HEK293 (cell line): ENCODE data around the gene TMA16.
"Not testable (repeated sequence)": the region's sequence is repeated elsewhere in the genome, so short reads cannot be mapped to it uniquely, and the experiment has no call there.

ENCODE experiments used
- CTCF ChIA-PET: fragments of 350-600 bp; formaldehyde crosslinking; extraction: SDS; loops from one replicate; lab custom pipeline; 2021; ENCODE audit warnings: antibody characterized with exemption; lab: Yijun Ruan, JAX
- POLR2A ChIA-PET: fragments of 300-600 bp; formaldehyde crosslinking; extraction: SDS; loops from one replicate; lab custom pipeline; 2020; ENCODE audit warnings: antibody characterized with exemption, inconsistent platforms; lab: Yijun Ruan, JAX
- H3K27ac ChIP-seq: fragments of 200-500 bp; sonication (Bioruptor generic); 2 replicates; pipeline ENCODE4 v1.5.1; 2014; ENCODE audit warnings: low read depth, low read length, control low read depth, inconsistent platforms; ENCODE audit errors: extremely low read depth
- H3K36me3 ChIP-seq, 2 experiments: fragments of 200-500 bp in 1 of 2; sonication (Bioruptor generic) in 1 of 2; 1 replicate in 1 of 2; 2 replicates in 1 of 2; pipeline ENCODE4 v1.5.1; 2014 to 2017; ENCODE audit warnings: inconsistent platforms in 2 of 2, low read length in 2 of 2; ENCODE audit not compliant: control insufficient read depth in 2 of 2, insufficient read depth in 1 of 2
- H3K4me1 ChIP-seq: fragments of 200-500 bp; sonication (Bioruptor generic); 2 replicates; pipeline ENCODE4 v1.5.1; 2014; ENCODE audit warnings: mild to moderate bottlenecking, low read length, inconsistent platforms; ENCODE audit not compliant: control insufficient read depth, insufficient read depth
- H3K4me3 ChIP-seq: 2 replicates; pipeline ENCODE4 v1.5.1; 2011; ENCODE audit warnings: low read depth, mild to moderate bottlenecking, control low read depth, low read length, moderate library complexity
- H3K9me3 ChIP-seq: fragments of 200-500 bp; sonication (Bioruptor generic); 2 replicates; pipeline ENCODE4 v1.5.1; 2014; ENCODE audit warnings: low read depth, low read length, inconsistent platforms; ENCODE audit not compliant: control insufficient read depth, insufficient read depth
- IKZF3 ChIP-seq: fragments of 450-650 bp; IDR thresholded peaks from 2 replicates; pipeline ENCODE4 v1.5.0; 2018; ENCODE audit warnings: missing biosample characterization, mild to moderate bottlenecking, missing genetic modification characterization, moderate library complexity
- INSM2 ChIP-seq: fragments of 450-650 bp; formaldehyde crosslinking; IDR thresholded peaks from 2 replicates; pipeline ENCODE4 v1.5.1; 2016; ENCODE audit warnings: missing biosample characterization, missing genetic modification characterization
- ZBTB8A ChIP-seq: fragments of 450-650 bp; formaldehyde crosslinking; IDR thresholded peaks from 2 replicates; pipeline ENCODE4 v1.5.1; 2016; ENCODE audit warnings: missing biosample characterization, missing genetic modification characterization
- ZFP41 ChIP-seq: fragments of 450-650 bp; formaldehyde crosslinking; IDR thresholded peaks from 2 replicates; pipeline ENCODE4 v1.5.1; 2016; ENCODE audit warnings: missing biosample characterization, missing genetic modification characterization, borderline replicate concordance
- ZNF114 ChIP-seq: fragments of 450-650 bp; formaldehyde crosslinking; IDR thresholded peaks from 2 replicates; pipeline ENCODE4 v1.5.0; 2017; ENCODE audit warnings: missing biosample characterization, missing genetic modification characterization
- ZNF140 ChIP-seq: fragments of 450-650 bp; formaldehyde crosslinking; IDR thresholded peaks from 2 replicates; pipeline ENCODE4 v1.5.1; 2016; ENCODE audit warnings: missing biosample characterization, missing genetic modification characterization
- ZNF24 ChIP-seq: fragments of 450-650 bp; formaldehyde crosslinking; IDR thresholded peaks from 2 replicates; pipeline ENCODE4 v1.5.1; 2016; ENCODE audit warnings: missing biosample characterization, missing genetic modification characterization
- ZNF280D ChIP-seq: fragments of 450-650 bp; formaldehyde crosslinking; IDR thresholded peaks from 2 replicates; pipeline ENCODE4 v1.5.1; 2016; ENCODE audit warnings: missing biosample characterization, missing genetic modification characterization
- ZNF37A ChIP-seq: fragments of 450-650 bp; IDR thresholded peaks from 2 replicates; pipeline ENCODE4 v1.5.1; 2018; ENCODE audit warnings: missing biosample characterization, missing genetic modification characterization
- ZNF394 ChIP-seq: fragments of 450-650 bp; formaldehyde crosslinking; IDR thresholded peaks from 2 replicates; pipeline ENCODE4 v1.5.1; 2016; ENCODE audit warnings: missing biosample characterization, missing genetic modification characterization, mild to moderate bottlenecking, moderate library complexity, borderline replicate concordance
- ZNF426 ChIP-seq: fragments of 450-650 bp; formaldehyde crosslinking; IDR thresholded peaks from 2 replicates; pipeline ENCODE4 v1.5.1; 2017; ENCODE audit warnings: missing biosample characterization, missing genetic modification characterization, mild to moderate bottlenecking, inconsistent platforms, moderate library complexity
- ZNF518A ChIP-seq: fragments of 450-650 bp; formaldehyde crosslinking; conservative IDR thresholded peaks from 2 replicates; pipeline ENCODE4 v1.5.1; 2016; ENCODE audit warnings: low read depth, missing biosample characterization, missing genetic modification characterization
- ZNF555 ChIP-seq: fragments of 450-650 bp; formaldehyde crosslinking; conservative IDR thresholded peaks from 2 replicates; pipeline ENCODE4 v1.5.1; 2017; ENCODE audit warnings: missing biosample characterization, mild to moderate bottlenecking, missing genetic modification characterization, inconsistent platforms
- ZNF623 ChIP-seq: fragments of 450-650 bp; formaldehyde crosslinking; IDR thresholded peaks from 2 replicates; pipeline ENCODE4 v1.5.1; 2016; ENCODE audit warnings: missing biosample characterization, missing genetic modification characterization
- ZSCAN18 ChIP-seq: fragments of 450-650 bp; formaldehyde crosslinking; IDR thresholded peaks from 2 replicates; pipeline ENCODE4 v1.5.1; 2016; ENCODE audit warnings: missing biosample characterization, missing genetic modification characterization
- ZSCAN5A ChIP-seq: fragments of 450-650 bp; formaldehyde crosslinking; IDR thresholded peaks from 2 replicates; pipeline ENCODE4 v1.5.1; 2016; ENCODE audit warnings: missing biosample characterization, missing genetic modification characterization

Gene TMA16

GRCh38 chr4:163537114-163537513 is 42.6 kb downstream of the TMA16 start (continued):
- TF ChIP-seq ZSCAN18 (tag by site-specific recombination), result no peak
- no peak for TF ChIP-seq ZFP41 (tag by site-specific recombination)
- no peak for TF ChIP-seq ZNF37A (tag by site-specific recombination)
- no peak for TF ChIP-seq ZSCAN5A (tag by site-specific recombination)
- TF ChIP-seq INSM2 (tag by site-specific recombination), result no peak
- TF ChIP-seq ZNF114, result no peak
- TF ChIP-seq ZNF24, result no peak
- no peak for TF ChIP-seq ZNF280D (tag by site-specific recombination)
- TF ChIP-seq IKZF3 (tag by site-specific recombination), result no peak
- TF ChIP-seq, all 188 proteins: peak for 0

- H3K4me1 ChIP-seq, POLR2A ChIA-PET, H3K36me3 ChIP-seq, H3K4me3 ChIP-seq: not testable (repeated sequence)
- CTCF ChIA-PET, result interaction anchor here (0.8 to 1.3 kb wide), 2 partner anchors 142 to 537 kb away, joined by 3 to 4 read pairs; no protein-coding TSS in a partner anchor
- TF ChIP-seq ZNF623 (tag by site-specific recombination), result 0 out of 2 replicates have a peak, but pooled peaks have one; percentile 27
- 0 out of 2 replicates have a peak, but pooled peaks have one; percentile 32 for TF ChIP-seq ZNF140 (tag by site-specific recombination)
- peak; percentile 70 for TF ChIP-seq ZNF518A
- TF ChIP-seq ZNF394 (tag by site-specific recombination), result peak; percentile 55; the same call in 1 of the 2 replicates
- 0 out of 2 replicates have a peak, but pooled peaks have one; percentile 19 for TF ChIP-seq ZNF555 (tag by site-specific recombination)
- TF ChIP-seq ZBTB8A (tag by site-specific recombination), result 0 out of 2 replicates have a peak, but pooled peaks have one; percentile 28
- TF ChIP-seq ZNF426 (tag by site-specific recombination), result peak; percentile 44
- TF ChIP-seq, all 188 proteins: peak for 7; not testable (repeated sequence) for 181
- H3K27ac ChIP-seq, H3K9me3 ChIP-seq: not testable (repeated sequence)
Observed at GRCh38 chr4:163538820-163539219, 44.3 kb downstream of the TMA16 start.
